ENCODE results near the gene ARL2.
A peak's percentile ranks its signal among the peaks of the same experiment; 100 is the strongest.

The ARL2 gene

DNA sequence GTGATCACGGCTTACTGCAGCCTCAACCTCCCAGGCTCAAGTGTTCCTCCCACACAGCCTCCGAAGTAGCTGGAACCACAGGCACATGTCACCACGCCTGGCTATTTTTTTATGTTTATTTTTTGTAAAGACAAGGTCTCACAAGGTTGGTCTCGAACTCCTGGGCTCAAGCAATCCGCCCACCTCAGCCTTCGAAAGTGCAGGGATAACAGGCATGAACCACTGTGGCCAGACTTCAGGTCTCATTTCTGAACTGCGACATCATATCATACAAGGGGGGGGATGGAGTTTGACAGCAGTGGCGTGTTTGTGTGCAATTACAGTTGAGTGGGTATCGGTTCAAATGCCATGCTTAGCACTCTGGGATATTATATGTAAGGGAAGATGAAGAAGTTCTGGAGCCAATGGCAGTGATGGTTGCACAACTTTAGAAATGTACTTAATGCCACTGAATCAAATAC lies 37.5 kb downstream of the ARL2 start:
- DNase-seq: no peak

DNA sequence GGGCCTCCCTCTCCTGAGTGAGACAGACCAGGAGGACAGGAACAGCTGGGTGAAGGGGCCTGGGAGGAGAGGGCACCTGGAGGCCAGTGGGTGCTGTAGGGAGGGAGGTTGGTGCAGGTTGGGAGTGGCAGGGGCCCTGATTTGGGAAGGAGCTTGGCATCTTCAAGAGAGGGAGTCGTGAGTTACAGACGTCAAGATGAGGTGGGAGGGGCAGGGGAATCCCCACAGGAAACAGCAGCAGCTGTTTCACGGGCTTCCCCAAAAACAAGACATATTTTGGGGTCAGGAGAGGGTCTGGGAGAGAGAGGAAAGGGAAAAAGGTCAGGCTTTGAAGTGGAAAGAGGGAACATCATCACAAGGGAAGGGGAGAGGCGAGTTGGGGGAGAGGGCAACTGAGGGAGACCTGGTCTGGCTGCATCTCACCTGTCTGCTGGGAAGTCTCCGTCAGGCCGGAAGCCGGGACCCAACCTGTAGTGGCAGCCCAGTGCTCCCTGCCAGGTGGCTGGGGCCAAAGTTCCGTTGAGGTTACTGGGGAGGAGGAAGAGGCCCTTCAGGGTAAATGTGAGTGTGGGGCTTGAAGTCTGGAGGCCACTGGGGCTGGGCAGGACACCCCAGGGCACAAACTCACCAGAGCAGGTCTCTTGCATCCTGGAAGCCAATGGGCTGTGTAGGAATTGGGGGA lies 40.0 kb downstream of the ARL2 start:
- DNase-seq: no peak

DNA sequence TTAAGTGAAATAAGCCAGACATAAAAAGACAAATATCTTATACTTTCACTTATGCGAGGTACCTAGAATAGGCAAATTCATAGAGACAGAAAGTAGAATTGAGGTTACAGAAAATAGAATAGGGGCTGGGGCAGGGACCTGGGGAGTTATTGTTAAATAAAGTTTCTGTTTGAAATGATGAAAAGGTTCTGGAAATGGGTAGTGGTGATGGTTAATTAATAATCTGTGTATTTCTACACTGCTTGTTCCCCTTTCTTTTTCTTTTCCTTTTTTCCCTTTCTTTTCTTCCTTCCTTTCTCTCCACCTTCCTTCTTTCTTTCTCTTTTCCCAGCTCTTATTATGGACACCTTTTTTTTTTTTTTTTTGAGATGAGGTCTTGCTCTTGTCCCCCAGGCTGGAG lies 41.6 kb downstream of the ARL2 start:
- DNase-seq: no peak

DNA sequence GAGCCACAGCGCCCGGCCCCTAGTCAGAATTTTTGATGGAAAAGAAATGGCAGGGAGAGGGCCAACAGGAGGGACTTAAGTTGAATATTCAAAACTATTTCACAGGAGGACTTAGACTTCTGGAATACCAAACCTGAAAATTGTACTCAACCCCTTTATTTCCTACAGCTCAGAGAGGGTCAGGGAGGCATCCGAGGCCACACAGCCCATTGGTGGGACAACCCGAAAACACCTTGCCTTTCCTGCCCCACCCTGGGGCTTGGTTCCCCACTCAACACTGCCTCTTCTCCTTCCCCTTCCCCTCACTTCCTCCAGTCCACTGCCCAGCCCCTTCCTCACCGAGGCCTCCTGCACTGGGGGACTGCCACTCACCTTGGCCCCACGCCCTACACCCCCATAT lies 43.0 kb downstream of the ARL2 start:
- DNase-seq: no peak

DNA sequence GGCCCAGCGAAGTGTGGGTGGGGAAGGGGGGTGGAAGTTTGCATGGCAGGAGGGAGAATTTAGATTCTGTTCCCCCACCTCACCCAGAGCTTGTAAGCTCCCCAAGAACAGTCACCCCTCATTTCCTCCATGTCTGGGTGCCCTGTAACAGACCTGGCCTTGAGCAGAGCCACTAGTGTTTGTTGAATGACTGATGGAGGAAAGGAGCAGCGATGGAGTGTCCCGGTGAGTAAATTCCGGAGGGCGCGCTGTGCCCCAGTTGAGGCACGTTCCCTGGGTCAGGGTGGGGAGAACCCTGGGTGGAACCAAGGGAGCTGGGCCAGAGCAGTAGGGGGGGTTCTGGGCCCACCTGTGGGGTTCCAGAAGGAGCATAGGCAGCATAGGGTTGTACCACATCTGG lies 43.6 kb downstream of the ARL2 start:
- no peak for DNase-seq

DNA sequence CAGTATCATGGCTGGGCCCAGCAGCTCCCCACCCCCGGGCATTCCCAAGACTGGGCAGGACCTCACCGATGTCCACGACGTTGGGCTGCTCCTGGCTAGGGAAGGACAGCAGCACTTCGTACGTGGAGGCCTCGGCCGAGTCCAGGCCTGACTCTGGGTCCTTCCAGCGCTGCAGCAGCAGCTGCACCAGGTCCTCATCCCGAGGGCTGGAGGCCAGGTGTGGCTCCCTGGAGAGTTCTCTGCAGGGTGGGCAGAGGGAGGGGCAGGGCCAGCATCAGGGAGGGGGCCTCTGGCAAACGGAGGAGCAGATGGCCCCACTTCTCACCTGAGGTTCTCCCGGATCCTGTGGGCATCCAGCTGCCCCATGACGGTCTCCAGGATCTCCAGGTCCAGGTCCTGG lies 44.1 kb downstream of the ARL2 start:
- DNase-seq: no peak

DNA sequence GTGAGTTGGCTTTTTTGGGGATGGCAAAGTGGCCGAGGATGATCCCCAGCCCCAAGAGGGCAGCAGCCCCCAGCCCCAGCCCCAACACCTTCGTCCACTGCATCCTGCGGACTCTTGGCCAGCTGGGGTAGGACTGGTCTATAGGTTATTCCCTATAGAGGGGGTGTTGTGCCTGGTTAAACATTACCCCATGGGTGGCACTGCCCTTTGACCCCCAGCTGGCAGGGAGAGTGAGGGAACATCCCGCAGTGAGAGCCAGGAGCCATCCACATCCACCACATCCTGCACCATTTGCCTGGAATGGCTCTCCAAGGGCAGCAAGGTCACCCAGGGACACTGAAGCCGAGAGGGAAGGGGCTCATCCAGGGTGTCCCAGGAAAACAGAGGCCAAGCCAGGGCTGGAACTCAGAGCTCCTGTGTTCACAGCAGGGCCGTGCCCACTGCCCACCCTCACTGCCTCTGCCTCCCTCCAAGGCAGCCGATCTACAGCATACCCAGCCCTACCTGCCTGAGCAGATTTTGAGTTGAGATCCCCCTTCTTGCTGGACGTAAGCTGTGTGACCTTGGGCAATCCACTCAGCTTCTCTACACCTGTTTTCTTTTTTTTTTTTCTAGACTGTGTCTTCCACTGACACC lies 44.6 kb downstream of the ARL2 start, which contains the start of gene NAALADL1:
NAALADL1 (minus strand) TSS at position 135 of the 636 bp plus-strand sequence; CDS start at position 103, 32 bp downstream.
- DNase-seq: no peak

DNA sequence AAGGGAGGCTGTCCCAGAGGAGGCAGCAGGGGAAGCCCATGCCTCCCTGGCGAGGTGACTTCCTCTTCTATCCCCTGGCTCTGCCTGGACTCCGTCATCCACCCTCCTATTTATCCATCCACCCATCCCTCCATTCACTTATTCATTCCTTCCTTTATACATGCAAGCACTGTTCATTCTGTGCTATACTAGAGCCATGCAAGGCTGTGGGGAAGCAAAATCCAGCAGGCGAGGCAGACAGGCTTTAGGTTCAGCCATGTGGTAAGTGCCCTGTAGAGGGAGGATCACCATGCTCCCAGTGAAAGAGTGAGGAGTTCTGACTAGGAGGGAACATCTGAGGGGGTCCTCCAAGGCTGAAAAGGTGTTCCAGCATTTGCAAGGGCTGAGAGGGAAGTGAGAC lies 45.6 kb downstream of the ARL2 start:
- DNase-seq: no peak

DNA sequence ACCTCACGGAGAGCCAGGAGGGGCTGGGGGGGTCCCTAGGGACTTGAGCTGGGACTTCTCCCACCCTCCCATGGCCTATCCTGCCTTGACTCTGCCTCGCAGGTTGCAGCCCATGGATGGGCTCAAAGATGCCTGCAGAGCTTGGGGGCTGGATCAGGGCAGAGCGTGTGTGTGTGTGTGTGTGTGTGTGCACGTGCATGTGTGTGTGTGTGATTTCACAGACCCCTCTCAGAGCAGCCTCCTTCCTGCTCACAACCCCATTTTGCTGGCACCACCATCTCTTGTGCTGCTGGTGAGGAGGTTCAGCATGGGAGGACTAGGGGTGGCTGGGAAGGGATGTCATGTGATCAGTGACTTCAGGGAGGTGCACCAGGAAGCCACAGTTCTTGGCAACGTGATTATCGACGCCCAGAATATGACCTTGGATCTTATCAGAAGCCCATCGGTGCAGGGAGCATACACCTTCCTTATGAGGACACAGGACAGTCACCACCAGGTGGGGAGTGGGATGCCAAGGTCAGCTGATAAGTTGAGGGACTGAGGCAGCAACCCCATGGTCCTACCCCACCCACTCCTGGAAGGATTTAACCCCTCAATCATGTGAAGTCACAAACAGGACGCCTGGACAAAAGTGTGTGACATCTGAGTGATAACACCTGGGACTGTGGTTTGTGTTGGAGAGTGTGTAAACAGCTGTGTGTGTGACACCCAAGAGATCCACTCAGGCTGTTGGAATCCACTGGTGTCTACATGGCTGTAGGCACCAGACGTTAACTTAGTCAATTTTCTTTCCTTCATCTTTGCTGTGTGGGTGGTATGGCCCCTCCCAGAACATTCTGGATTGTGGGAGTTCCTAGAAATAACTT lies 46.2 kb downstream of the ARL2 start:
- DNase-seq: peak; percentile 48

DNA sequence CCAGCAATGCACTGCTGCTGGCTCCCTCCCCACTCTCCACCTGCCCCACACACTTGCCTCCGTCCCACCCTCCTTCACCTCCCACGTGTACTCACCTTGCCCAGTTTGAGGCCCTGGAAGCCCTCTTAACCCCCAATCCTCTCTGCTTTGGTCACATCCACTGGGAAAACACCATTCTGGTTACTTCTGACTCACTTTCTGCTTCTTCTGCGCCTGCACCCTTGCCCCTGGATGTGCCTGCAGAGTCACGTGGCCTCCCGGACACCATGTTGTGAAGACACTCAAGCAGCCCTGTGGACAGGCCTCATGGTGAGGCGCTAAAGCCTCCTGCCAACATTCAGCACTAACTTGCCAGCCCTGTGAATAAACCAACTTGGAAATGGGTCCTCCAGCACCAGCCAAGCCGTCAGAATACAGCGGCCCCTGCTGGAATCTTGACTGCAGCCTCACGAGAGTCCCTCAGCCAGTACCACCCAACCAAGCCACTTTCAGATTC lies 47.0 kb downstream of the ARL2 start:
- no peak for DNase-seq

DNA sequence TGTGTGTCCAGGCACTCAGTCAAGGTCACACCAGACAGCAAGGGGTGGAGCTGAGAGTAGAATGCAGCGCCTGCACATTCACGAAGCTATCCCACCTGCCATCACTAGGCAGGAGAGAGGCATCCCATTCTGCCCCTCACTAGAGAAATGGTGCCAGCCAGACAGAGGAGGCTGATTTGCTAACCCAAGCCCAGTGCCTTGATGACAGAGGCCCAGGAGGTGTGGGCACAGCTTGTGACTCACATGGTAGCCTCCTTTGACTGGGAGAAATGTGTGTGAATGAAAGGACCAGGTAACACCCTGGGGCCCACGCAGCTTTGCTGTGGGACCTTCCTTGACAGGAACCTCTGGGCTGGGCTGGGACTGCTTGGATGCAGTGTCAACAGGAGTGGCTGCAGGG lies 49.6 kb downstream of the ARL2 start:
- no peak for DNase-seq

DNA sequence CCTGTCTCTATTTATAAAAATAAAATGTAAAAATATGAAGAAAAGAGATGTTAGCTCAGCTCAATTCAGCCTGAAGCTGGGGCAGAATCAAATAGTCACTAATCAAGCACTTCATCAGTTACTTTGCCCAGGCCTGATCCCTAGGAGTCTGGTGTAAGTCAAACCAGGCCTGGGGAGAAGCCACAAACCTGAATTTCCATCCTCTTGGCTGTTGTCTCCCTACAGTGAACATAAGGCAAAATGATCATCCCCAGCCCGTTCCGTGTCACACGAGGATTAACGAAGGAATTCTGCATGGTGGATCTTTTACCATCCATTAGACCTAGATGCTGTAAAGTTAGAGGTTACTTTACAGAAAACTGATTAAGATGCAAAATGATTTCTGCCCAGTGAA lies 50.9 kb downstream of the ARL2 start:
- no peak for DNase-seq

DNA sequence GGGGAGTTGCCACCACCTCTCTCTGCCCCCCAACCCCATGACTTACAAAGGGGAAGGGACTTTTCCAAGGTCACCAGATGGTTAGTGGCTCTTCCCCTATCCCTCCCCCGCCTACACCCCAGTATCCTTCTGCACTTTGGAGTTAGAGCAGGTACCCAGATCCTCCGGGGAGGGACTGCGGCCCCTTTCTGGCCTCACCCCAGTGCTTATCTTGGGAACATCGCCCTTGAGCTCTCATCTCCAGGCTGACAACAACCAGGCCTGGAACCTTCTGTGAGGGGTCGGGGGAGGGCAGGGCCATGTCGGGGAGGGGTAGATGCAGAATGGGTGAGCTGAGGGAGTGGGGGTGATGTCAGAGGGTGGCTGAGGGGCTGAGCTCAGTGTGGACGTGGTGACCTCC lies 51.9 kb downstream of the ARL2 start:
- no peak for DNase-seq

DNA sequence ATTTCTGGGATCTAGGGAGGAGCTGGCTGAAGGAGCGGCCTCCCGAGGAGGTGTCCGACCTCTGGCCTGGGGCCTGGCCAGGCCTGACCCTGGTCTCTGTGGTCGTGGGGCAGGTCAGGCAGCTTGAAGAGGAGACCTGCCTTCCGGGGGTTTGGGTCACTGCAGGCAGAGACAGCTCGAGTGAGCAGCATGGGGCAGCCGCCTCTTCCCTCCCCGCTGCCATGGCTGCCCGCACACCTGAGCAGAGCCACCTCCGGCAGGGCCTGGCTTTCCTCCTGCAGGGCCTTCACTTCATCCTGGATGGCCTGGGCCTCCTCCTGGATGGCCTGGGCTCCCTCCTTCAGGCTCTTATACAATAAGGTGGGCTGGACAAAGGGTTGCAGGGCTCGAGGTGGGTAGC lies 52.4 kb downstream of the ARL2 start:
- DNase-seq: no peak

DNA sequence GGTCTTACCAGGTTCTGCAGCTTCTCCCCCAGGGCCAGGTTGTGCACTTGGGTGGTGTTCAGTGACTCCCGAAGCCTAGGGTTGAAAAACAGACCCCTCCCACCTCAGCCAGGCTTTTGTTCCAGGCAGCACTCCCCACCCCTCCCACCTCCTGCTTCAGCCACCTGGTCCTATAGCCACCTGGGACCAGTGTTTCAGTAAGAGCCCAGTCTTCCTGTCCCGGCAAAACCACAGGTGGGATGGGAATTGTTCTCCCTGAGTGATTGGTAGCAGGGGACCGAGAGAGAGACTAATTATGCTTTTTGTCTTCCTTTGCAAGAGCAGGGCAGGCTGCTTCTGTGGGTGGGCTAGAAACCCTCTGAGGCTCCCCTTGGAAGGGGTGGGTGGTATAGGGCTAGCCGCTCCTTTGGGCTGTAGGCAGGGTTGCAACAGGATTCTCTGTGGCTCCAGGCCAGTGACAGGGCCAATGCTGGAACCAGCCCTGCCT lies 52.9 kb downstream of the ARL2 start:
- no peak for DNase-seq

DNA sequence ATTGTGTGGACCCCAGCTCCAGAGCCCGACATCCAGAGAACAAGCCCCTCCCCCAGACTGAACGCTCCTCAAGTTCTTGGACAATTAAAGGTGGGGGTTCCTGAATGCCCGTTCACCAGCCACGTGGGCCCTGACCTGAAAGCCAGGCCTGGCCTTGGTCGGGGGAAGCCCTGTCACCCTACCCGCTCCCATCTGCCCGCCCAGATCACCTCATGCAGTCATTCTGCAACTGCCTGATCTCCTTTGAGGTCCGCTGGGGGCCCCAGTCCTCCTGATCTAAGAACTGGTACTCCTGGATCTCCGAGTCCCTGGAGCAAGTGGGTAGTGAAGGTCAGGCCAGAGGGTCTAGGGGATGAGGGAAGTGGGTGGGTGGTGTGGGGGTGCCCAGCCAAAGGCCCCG lies 53.5 kb downstream of the ARL2 start:
- no peak for DNase-seq

DNA sequence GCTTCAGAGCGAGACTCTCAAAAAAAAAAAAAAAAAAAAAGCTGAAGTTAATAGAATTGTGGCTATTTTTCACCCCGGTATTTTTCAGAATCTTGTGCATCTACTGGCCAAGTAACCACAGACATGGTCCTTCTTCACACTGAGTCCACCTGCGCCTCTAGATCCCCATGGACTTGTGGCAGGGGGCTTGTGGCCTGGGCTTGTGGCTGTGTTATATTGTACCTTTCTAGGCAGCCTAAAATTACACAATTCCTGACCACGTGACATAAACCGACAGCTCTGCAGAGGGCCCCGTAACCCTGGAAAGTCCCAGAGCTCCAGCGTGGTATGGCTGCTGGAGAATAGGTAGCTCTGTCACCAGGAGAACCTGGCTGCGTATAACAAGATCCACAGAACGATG lies 55.3 kb downstream of the ARL2 start:
- no peak for DNase-seq

Measured in HCEC 1CT (cell line).